K562 (cell line): Measurements from ENCODE around the gene CACNA2D2. TPM values are rescaled to one million over a fixed set of nuclear protein-coding genes. Genes with fewer than 3 reads are reported as not detected.

Source experiments
- ATAC-seq: fragments of 200-7000 bp; cut with Tn5 transposase; 3 replicates; pipeline ENCODE4 v1.9.1; 2020; ENCODE audit warnings: moderate library complexity
- BruUV-seq: library from RNA; stranded (reverse); fragments of 400-500 nt; replicated peaks from 2 replicates; lab custom pipeline; 2021; lab: Mats Ljungman, UMichigan
- CTCF ChIA-PET: fragments of 300-600 bp; formaldehyde crosslinking; extraction: SDS; loops from one replicate; lab custom pipeline; 2021; ENCODE audit warnings: low intra/inter-chr PET ratio; lab: Yijun Ruan, JAX
- POLR2A ChIA-PET: fragments of 300-600, 350-650 bp; sonication (Branson Sonifier 250); formaldehyde crosslinking; extraction: SDS; loops from one replicate; lab custom pipeline; 2021; ENCODE audit warnings: antibody characterized with exemption, inconsistent platforms; lab: Yijun Ruan, JAX
- DNase-seq, 4 experiments: peaks; one replicate each; pipeline versions ENCODE4 v3.0.0 to v3.0.0-alpha.2; 2011 to 2018; ENCODE audit warnings: low spot score in 3 of 4, mixed read lengths in 3 of 4; ENCODE audit errors: extremely low read depth in 1 of 4
- FAIRE-seq: peaks from 2 replicates; lab custom pipeline; 2011; peaks lifted over from hg19 to GRCh38; lab: Jason Lieb, UNC
- H2AFZ ChIP-seq: 2 replicates; pipeline ENCODE4 v1.6.0; 2011; ENCODE audit warnings: low read depth, low read length, control low read depth, inconsistent platforms
- H3K27ac ChIP-seq: fragments of 200-600 bp; 3 replicates; pipeline ENCODE4 v1.8.0; 2011; ENCODE audit warnings: low read depth, mild to moderate bottlenecking, control low read depth, inconsistent platforms, low read length, moderate library complexity, mixed read lengths; ENCODE audit errors: extremely low read depth
- H3K27me3 ChIP-seq, 2 experiments: fragments of 300-600 bp in 1 of 2; 2 replicates in 1 of 2; 3 replicates in 1 of 2; pipeline versions ENCODE4 v1.6.0 to v1.8.0; 2011; ENCODE audit warnings: inconsistent platforms in 2 of 2, low read length in 2 of 2, mild to moderate bottlenecking in 1 of 2, mixed read lengths in 1 of 2, moderate library complexity in 1 of 2; ENCODE audit not compliant: control insufficient read depth in 2 of 2, insufficient read depth in 2 of 2
- H3K36me3 ChIP-seq: fragments of 300-600 bp; 3 replicates; pipeline ENCODE4 v1.8.0; 2011; ENCODE audit warnings: mild to moderate bottlenecking, low read length, inconsistent platforms; ENCODE audit not compliant: control insufficient read depth, insufficient read depth
- H3K4me1 ChIP-seq, 2 experiments: fragments of 200-600 bp in 1 of 2; replicated peaks in 1 of 2; 2 replicates in 1 of 2; 3 replicates in 1 of 2; pipeline versions ENCODE4 v1.5.1 to v1.8.0; 2011; ENCODE audit warnings: inconsistent platforms in 2 of 2, low read length in 2 of 2, mild to moderate bottlenecking in 1 of 2, mixed read lengths in 1 of 2, moderate library complexity in 1 of 2; ENCODE audit not compliant: control insufficient read depth in 2 of 2, insufficient read depth in 2 of 2
- H3K4me2 ChIP-seq: 2 replicates; pipeline ENCODE4 v1.6.1; 2011; ENCODE audit warnings: low read length, control low read depth, inconsistent platforms, mixed read lengths; ENCODE audit not compliant: insufficient read depth
- H3K4me3 ChIP-seq: fragments of 200-600 bp; sonication (generic), shearing (Covaris generic); 2 replicates; pipeline ENCODE4 v1.5.1; 2016; ENCODE audit warnings: control low read depth, inconsistent platforms
- H3K79me2 ChIP-seq: fragments of 200-600 bp; 3 replicates; pipeline ENCODE4 v1.8.0; 2011; ENCODE audit warnings: low read length, inconsistent platforms; ENCODE audit not compliant: control insufficient read depth, insufficient read depth
- H3K9ac ChIP-seq, 2 experiments: 2 replicates each; pipeline versions ENCODE4 v1.6.0 to v1.6.1; 2011; ENCODE audit warnings: low read depth in 2 of 2, low read length in 2 of 2, control low read depth in 1 of 2, inconsistent platforms in 1 of 2, mild to moderate bottlenecking in 1 of 2, mixed read lengths in 1 of 2; ENCODE audit not compliant: insufficient read depth in 1 of 2
- H3K9me1 ChIP-seq: one replicate; pipeline ENCODE4 v1.6.0; 2011; ENCODE audit warnings: inconsistent platforms, mild to moderate bottlenecking, low read length, moderate library complexity; ENCODE audit not compliant: control insufficient read depth, insufficient read depth
- H3K9me3 ChIP-seq: replicated peaks from 2 replicates; pipeline ENCODE4 v1.5.1; 2011; ENCODE audit warnings: low read depth, low read length, inconsistent platforms; ENCODE audit not compliant: control insufficient read depth, insufficient read depth
- H4K20me1 ChIP-seq: replicated peaks from 2 replicates; pipeline ENCODE4 v1.6.1; 2011; ENCODE audit warnings: low read length, inconsistent platforms, mixed read lengths; ENCODE audit not compliant: control insufficient read depth, insufficient read depth
- ARID1B ChIP-seq: fragments of 450-650 bp; IDR thresholded peaks from 2 replicates; pipeline ENCODE4 v1.6.1; 2016; ENCODE audit warnings: antibody characterized with exemption, mild to moderate bottlenecking, inconsistent platforms
- SNRNP70 ChIP-seq: fragments of 200-400 bp; formaldehyde crosslinking; optimal IDR thresholded peaks from 2 replicates; pipeline ENCODE3; 2017; ENCODE audit warnings: low read depth, low read length
- YY1 ChIP-seq, 3 experiments: IDR thresholded peaks; 2 replicates each; pipeline ENCODE4 v1.6.1; 2011; ENCODE audit warnings: low read length in 2 of 3, mild to moderate bottlenecking in 2 of 3, moderate library complexity in 2 of 3, borderline replicate concordance in 1 of 3, control low read depth in 1 of 3, low read depth in 1 of 3; ENCODE audit not compliant: insufficient read depth in 3 of 3, insufficient replicate concordance in 2 of 3, control insufficient read depth in 1 of 3, insufficient read length in 1 of 3; ENCODE audit errors: extremely low read depth in 1 of 3
- WGBS: fragments of 100-300 bp; shearing (Covaris generic); methylation state at CpG from one replicate; pipeline ENCODE4 v1.1.6; 2016; ENCODE audit warnings: low coverage, mixed read lengths; ENCODE audit not compliant: insufficient coverage; ENCODE audit errors: missing lambda C conversion rate; 5-methylcytosine and 5-hydroxymethylcytosine counted together
- in situ Hi-C: fragments of 300-500 bp; cut with MboI; formaldehyde crosslinking; loops from 4 replicates; pipeline ENCODE4 v1.15.0; 2018; ENCODE audit warnings: inconsistent platforms, mixed read lengths
- intact Hi-C: fragments of 100-400 bp; cut with micrococcal nuclease; formaldehyde crosslinking; loops from 2 replicates; pipeline ENCODE4 v1.14.2; 2022
- polyA plus RNA-seq, 8 experiments: library from polyadenylated mRNA; depleted of rRNA in 4 of 8; stranded (reverse) in 5 of 8; unstranded in 3 of 8; fragments of >200 nt; fragmentation: Nextera tagmentation in 2 of 8; fragmentation: Illumina TruSeq in 1 of 8; extraction: Ambion mirVana in 2 of 8; extraction: Trizol in 1 of 8; gene quantifications; 2 replicates each; pipeline versions ENCODE4 v1.2.1 to v1.2.3, GENCODE V29; 2011 to 2014; ENCODE audit warnings: inconsistent platforms in 1 of 8, missing spikeins in 1 of 8
- total RNA-seq, 7 experiments: library from RNA; depleted of rRNA in 6 of 7; stranded (reverse); fragments of >200 nt in 6 of 7; fragmentation: Illumina TruSeq in 2 of 7; extraction: Trizol in 2 of 7; gene quantifications; 2 replicates each; pipeline versions ENCODE4 v1.2.1 to v1.2.3, GENCODE V29; 2011 to 2021; ENCODE audit warnings: low replicate concordance in 1 of 7
- TF ChIP-seq, protein P1 (sequence below): fragments of 200-800 bp; sonication (Bioruptor generic); IDR thresholded peaks from 2 replicates; pipeline ENCODE4 v1.6.1; 2017; ENCODE audit warnings: missing genetic modification characterization, missing compliant biosample characterization

CACNA2D2 gene
- total and polyA plus RNA-seq, 9 of the 15 experiments (the other 6 are each of a cell fraction or from before 2014, with no cell fraction given): 0.11 to 0.58 (median 0.36) TPM; not detected in 2

DNA sequence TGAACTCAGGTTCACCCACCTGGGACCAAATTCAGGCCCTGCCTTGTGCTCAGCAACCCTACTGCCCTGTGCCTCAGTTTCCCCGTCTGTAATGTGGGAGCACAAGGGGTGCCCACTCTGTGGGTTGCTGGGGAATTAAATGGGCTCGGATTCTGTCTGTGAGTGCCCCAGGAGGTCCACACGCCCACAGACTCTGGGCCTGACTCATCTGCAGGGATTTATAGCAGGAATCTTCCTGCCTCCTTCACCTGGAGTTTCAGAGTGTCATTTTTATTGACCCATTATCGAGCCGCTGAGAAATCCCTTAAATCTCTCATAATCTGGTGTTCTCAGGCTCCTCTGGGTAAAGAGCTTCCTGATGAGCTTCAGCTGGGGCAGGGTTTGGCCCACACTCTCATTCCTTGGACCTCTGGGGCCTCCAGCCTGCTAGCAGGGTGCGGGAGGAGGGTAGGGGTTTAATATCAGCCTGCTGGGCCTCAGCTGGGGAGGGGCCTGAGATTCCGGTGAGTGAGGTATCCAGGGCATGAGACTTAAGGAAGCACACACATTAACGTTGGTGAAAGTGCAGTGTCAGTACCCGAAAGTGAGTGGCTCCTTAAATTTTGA, 47.7 kb upstream of the CACNA2D2 start:
- H2AFZ ChIP-seq: no peak overlapping the region
- WGBS: 18% methylated on average over 6 of the region's 9 CpGs
- CTCF ChIA-PET: interaction anchor here (0.6 to 2.2 kb wide), 4 partner anchors 32 to 278 kb away, joined by 3 to 11 read pairs (median 7); no protein-coding TSS in a partner anchor

More for the DNA sequence above, 47.7 kb upstream of the CACNA2D2 start:
- in situ Hi-C loops: no loop called here
- no peaks in the 10 kb centered on the region for H3K9me1 ChIP-seq
- ATAC-seq: no peak
- no peak for DNase-seq
- H3K4me2 ChIP-seq: no peak overlapping the region
- no peaks in the 10 kb centered on the region for H3K9me3 ChIP-seq
- H3K9ac ChIP-seq: peak overlapping the region in 1 of 2 experiments; percentile 74; a peak in 1 of 4 replicates
- H3K4me1 ChIP-seq: peaks cover 0 to 6% of the 10 kb centered on the region in 2 experiments; a peak in 2 of 5 replicates
- H3K27me3 ChIP-seq: no peaks in the 10 kb centered on the region
- no peak for FAIRE-seq
- intact Hi-C loops: no loop called here
- TF ChIP-seq SNRNP70: no peak
- TF ChIP-seq YY1 (IDR thresholded peaks at IDR 0.05; ENCODE audit: borderline replicate concordance in 1 of 3, control insufficient read depth in 1 of 3, extremely low read depth in 1 of 3, insufficient read depth in 3 of 3, insufficient read length in 1 of 3, insufficient replicate concordance in 2 of 3, low read depth in 1 of 3, low read length in 2 of 3): no peak
- TF ChIP-seq ARID1B: no peak
- TF ChIP-seq, protein P1, sequence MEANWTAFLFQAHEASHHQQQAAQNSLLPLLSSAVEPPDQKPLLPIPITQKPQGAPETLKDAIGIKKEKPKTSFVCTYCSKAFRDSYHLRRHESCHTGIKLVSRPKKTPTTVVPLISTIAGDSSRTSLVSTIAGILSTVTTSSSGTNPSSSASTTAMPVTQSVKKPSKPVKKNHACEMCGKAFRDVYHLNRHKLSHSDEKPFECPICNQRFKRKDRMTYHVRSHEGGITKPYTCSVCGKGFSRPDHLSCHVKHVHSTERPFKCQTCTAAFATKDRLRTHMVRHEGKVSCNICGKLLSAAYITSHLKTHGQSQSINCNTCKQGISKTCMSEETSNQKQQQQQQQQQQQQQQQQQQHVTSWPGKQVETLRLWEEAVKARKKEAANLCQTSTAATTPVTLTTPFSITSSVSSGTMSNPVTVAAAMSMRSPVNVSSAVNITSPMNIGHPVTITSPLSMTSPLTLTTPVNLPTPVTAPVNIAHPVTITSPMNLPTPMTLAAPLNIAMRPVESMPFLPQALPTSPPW (CRISPR knock-in tag): no peak
- H4K20me1 ChIP-seq: no peaks in the 10 kb centered on the region
- no peaks in the 10 kb centered on the region for H3K79me2 ChIP-seq
- no peak overlapping the region for H3K4me3 ChIP-seq
- BruUV-seq: no TSS peak
- POLR2A ChIA-PET: no interaction called here
- no peaks in the 10 kb centered on the region for H3K36me3 ChIP-seq
- no peak overlapping the region for H3K27ac ChIP-seq
